ENCODE measurements around the gene SLC25A12.

The SLC25A12 gene

DNA sequence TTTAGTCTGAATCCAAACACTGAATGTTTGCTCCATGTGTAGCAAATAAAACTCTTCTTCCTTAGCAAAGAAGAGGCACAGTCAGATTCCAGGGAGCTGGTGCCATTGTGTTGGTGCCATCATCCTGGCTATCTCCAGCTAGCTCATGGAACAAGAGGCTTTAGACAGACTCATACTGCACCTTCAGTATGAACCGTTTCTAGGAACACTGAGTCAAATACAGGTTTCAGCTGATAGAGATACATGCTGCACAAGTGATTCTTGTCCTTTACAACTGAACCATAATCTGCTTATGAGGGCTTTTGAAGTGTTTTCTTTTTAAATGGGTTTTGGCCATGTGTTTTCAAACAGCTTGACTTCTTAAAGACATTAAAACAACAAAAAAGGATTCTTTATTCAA, 148.9 kb downstream of the SLC25A12 start:
- Histone ChIP-seq H3K9me3 (ENCODE audit: control insufficient read depth in 2 of 2, low read length in 2 of 2) (no peaks in the 10 kb centered on the region), H3K36me3 (ENCODE audit: control insufficient read depth in 2 of 2, insufficient read depth in 2 of 2, low read length in 2 of 2) (peaks cover 39 to 45% of the 10 kb centered on the region in 2 donors), H3K27ac (ENCODE audit: low read depth in 2 of 2, low read length in 2 of 2) (no peak overlapping the region), H3K9ac (ENCODE audit: low read depth in 1 of 2, low read length in 2 of 2) (no peak overlapping the region), H3K4me3 (ENCODE audit: low read length in 2 of 2) (no peak overlapping the region), H3K4me1 (ENCODE audit: control insufficient read depth in 2 of 2, insufficient read depth in 2 of 2, low read length in 2 of 2) (no peaks in the 10 kb centered on the region), H3K27me3 (ENCODE audit: control insufficient read depth in 2 of 2, insufficient read depth in 2 of 2, low read length in 2 of 2) (no peaks in the 10 kb centered on the region)

DNA sequence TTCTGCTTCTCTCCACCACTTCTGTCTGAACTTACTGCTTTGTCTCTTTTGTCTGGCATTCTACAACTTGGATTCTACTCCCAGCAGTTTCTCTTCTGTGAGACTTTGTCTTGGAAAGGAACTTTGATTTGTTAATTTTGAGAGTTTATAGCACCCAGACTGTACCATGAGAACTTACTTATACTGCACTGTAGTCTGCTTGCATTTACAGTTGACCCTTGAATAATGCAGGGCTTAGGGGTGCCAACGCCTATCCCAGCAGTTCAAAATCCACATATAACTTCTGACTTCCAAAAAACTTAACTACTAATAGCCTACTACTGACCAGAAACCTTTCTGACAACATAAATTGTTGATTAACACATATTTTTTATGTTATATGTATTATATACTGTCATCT, 151.3 kb downstream of the SLC25A12 start:
- no peak overlapping the region for H3K4me3 ChIP-seq (ENCODE audit: low read length in 2 of 2)
- no peak overlapping the region for H3K9ac ChIP-seq (ENCODE audit: low read depth in 1 of 2, low read length in 2 of 2)
- no peak overlapping the region for H3K27ac ChIP-seq (ENCODE audit: low read depth in 2 of 2, low read length in 2 of 2)
- H3K27me3 ChIP-seq (ENCODE audit: control insufficient read depth in 2 of 2, insufficient read depth in 2 of 2, low read length in 2 of 2), result no peaks in the 10 kb centered on the region
- H3K36me3 ChIP-seq (ENCODE audit: control insufficient read depth in 2 of 2, insufficient read depth in 2 of 2, low read length in 2 of 2), result peaks cover 41 to 44% of the 10 kb centered on the region in 2 donors
- no peaks in the 10 kb centered on the region for H3K9me3 ChIP-seq (ENCODE audit: control insufficient read depth in 2 of 2, low read length in 2 of 2)
- no peaks in the 10 kb centered on the region for H3K4me1 ChIP-seq (ENCODE audit: control insufficient read depth in 2 of 2, insufficient read depth in 2 of 2, low read length in 2 of 2)

DNA sequence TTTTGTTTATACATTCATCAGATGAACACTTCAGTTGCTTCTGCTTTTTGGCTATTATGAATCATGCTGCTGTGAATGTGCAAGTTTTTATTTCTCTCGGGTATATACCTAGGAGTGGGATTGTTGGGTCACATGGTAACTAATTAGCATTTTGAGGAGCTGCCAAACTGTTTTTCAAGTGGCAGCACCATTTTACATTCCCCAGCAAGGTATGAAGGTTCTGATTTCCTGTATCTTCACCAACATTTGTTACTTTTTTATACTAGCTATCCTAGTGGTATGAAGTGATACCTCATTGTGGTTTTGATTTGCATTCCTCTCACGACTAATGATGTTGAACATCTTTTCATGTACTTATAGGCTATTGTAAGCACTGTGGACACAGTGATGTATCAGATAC, 152.9 kb downstream of the SLC25A12 start:
- no peaks in the 10 kb centered on the region for H3K9me3 ChIP-seq (ENCODE audit: control insufficient read depth in 2 of 2, low read length in 2 of 2)
- H3K9ac ChIP-seq (ENCODE audit: low read depth in 1 of 2, low read length in 2 of 2), result no peak overlapping the region
- peaks cover 38 to 44% of the 10 kb centered on the region in 2 donors for H3K36me3 ChIP-seq (ENCODE audit: control insufficient read depth in 2 of 2, insufficient read depth in 2 of 2, low read length in 2 of 2)
- H3K27ac ChIP-seq (ENCODE audit: low read depth in 2 of 2, low read length in 2 of 2), result no peak overlapping the region
- H3K4me1 ChIP-seq (ENCODE audit: control insufficient read depth in 2 of 2, insufficient read depth in 2 of 2, low read length in 2 of 2), result no peaks in the 10 kb centered on the region
- no peaks in the 10 kb centered on the region for H3K27me3 ChIP-seq (ENCODE audit: control insufficient read depth in 2 of 2, insufficient read depth in 2 of 2, low read length in 2 of 2)
- H3K4me3 ChIP-seq (ENCODE audit: low read length in 2 of 2), result no peak overlapping the region

DNA sequence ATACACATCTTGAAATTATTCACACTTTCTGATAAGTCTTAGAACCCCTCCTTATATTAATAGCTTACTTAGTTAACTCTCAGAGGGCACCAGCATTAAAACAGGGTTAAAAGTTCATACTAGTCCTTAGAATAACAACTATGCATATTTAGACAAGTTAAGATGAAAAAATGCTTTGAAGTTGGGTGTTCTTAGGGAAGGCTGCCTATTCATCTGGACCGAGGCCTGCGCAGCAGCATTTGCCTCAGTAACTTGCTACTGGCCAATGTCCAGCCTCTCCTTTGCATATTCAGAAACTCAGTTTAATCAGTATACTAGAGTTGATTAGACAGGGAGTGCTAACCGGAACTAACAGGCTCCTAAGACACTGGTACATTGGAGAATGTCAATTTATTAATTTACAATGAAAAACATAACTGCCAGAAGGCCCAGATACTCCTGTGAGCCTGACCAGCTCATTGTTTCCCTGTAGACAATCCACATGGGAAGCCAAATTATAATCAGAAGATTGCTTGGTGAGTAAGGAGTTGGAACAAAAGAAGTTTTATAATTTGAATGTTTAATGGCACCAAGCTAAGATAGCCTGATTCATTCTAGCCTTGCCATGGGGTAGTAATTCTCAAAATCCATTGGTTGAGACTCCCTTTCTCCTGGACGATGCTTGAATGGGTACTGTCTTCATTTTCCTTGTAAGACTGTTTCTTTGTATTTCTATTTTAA, 157.9 kb downstream of the SLC25A12 start:
- no peaks in the 10 kb centered on the region for H3K4me1 ChIP-seq (ENCODE audit: control insufficient read depth in 2 of 2, insufficient read depth in 2 of 2, low read length in 2 of 2)
- no peak overlapping the region for H3K27ac ChIP-seq (ENCODE audit: low read depth in 2 of 2, low read length in 2 of 2)
- H3K27me3 ChIP-seq (ENCODE audit: control insufficient read depth in 2 of 2, insufficient read depth in 2 of 2, low read length in 2 of 2), result no peaks in the 10 kb centered on the region
- peaks cover 45% of the 10 kb centered on the region in 2 donors for H3K36me3 ChIP-seq (ENCODE audit: control insufficient read depth in 2 of 2, insufficient read depth in 2 of 2, low read length in 2 of 2)
- H3K4me3 ChIP-seq (ENCODE audit: low read length in 2 of 2), result no peak overlapping the region
- no peaks in the 10 kb centered on the region for H3K9me3 ChIP-seq (ENCODE audit: control insufficient read depth in 2 of 2, low read length in 2 of 2)
- H3K9ac ChIP-seq (ENCODE audit: low read depth in 1 of 2, low read length in 2 of 2), result no peak overlapping the region
